ENCODE results near the gene SIK2. TPM values are rescaled to one million over a fixed set of nuclear protein-coding genes. Genes with fewer than 3 reads are reported as not detected.
A peak's percentile ranks its signal among the peaks of the same experiment; 100 is the strongest.

Gene SIK2
- total RNA-seq, 4 donors from 2014 or later = 16.2 to 27.6 (median 20.9) TPM

- TF ChIP-seq CTCF (IDR thresholded peaks at IDR 0.05) (no peak), EP300 (IDR thresholded peaks at IDR 0.05) (no peak), POLR2A (IDR thresholded peaks at IDR 0.05) (no peak), POLR2AphosphoS5 (IDR thresholded peaks at IDR 0.05) (no peak)
- Histone ChIP-seq H3K4me3 (no peak overlapping the region), H3K27ac (no peak overlapping the region), H3K27me3 (no peaks in the 10 kb centered on the region), H3K36me3 (peaks cover 0 to 27% of the 10 kb centered on the region in 2 donors), H3K4me1 (peaks cover 0 to 27% (median 0%) of the 10 kb centered on the region in 3 donors), H3K9me3 (no peaks in the 10 kb centered on the region)
- WGBS, 2 donors (ENCODE audit: low coverage in 1 of 2) = 92 to 100% methylated on average over 3 of the region's 3 CpGs
- ATAC-seq = no peak
Observed at GRCh38 chr11:111698852-111699559, 96.8 kb downstream of the SIK2 start.

GRCh38 chr11:111699579-111700156, 97.4 kb downstream of the SIK2 start:
- peak; percentile 42 for ATAC-seq
- TF ChIP-seq CTCF (IDR thresholded peaks at IDR 0.05) = no peak
- TF ChIP-seq EP300 (IDR thresholded peaks at IDR 0.05) = no peak
- no peak for TF ChIP-seq POLR2A (IDR thresholded peaks at IDR 0.05)
- TF ChIP-seq POLR2AphosphoS5 (IDR thresholded peaks at IDR 0.05) = no peak
- peaks cover 0 to 34% of the 10 kb centered on the region in 2 donors for H3K36me3 ChIP-seq
- no peaks in the 10 kb centered on the region for H3K9me3 ChIP-seq
- H3K4me1 ChIP-seq = peaks cover 0 to 21% (median 0%) of the 10 kb centered on the region in 3 donors
- WGBS, 2 donors (ENCODE audit: low coverage in 1 of 2) = 86 to 91% methylated on average over 1 of the region's 1 CpG
- no peaks in the 10 kb centered on the region for H3K27me3 ChIP-seq
- no peak overlapping the region for H3K4me3 ChIP-seq
- no peak overlapping the region for H3K27ac ChIP-seq

- no peaks in the 10 kb centered on the region for H3K27me3 ChIP-seq
- no peak overlapping the region for H3K27ac ChIP-seq
- H3K4me1 ChIP-seq = peaks cover 0 to 16% (median 0%) of the 10 kb centered on the region in 3 donors
- no peak for ATAC-seq
- no peaks in the 10 kb centered on the region for H3K9me3 ChIP-seq
- TF ChIP-seq CTCF (IDR thresholded peaks at IDR 0.05) (no peak), POLR2A (IDR thresholded peaks at IDR 0.05) (no peak), EP300 (IDR thresholded peaks at IDR 0.05) (no peak), POLR2AphosphoS5 (IDR thresholded peaks at IDR 0.05) (no peak)
- 100% methylated on average over 1 of the region's 1 CpG; no CpG with 5 or more reads in 1 of the 2 donors for WGBS, 2 donors (ENCODE audit: low coverage in 1 of 2)
- peaks cover 0 to 39% of the 10 kb centered on the region in 2 donors for H3K36me3 ChIP-seq
- no peak overlapping the region for H3K4me3 ChIP-seq
Observed at GRCh38 chr11:111700162-111700561, 97.9 kb downstream of the SIK2 start.

- WGBS, 2 donors (ENCODE audit: low coverage in 1 of 2) = 88 to 100% methylated on average over 4 to 5 of the region's 5 CpGs
- no peak overlapping the region for H3K27ac ChIP-seq
- H3K4me3 ChIP-seq = no peak overlapping the region
- ATAC-seq = no peak
- H3K9me3 ChIP-seq = no peaks in the 10 kb centered on the region
- peaks cover 0 to 16% (median 6%) of the 10 kb centered on the region in 3 donors for H3K4me1 ChIP-seq
- TF ChIP-seq POLR2A (IDR thresholded peaks at IDR 0.05) = no peak
- TF ChIP-seq CTCF (IDR thresholded peaks at IDR 0.05) = no peak
- H3K27me3 ChIP-seq = no peaks in the 10 kb centered on the region
- peaks cover 0 to 46% of the 10 kb centered on the region in 2 donors for H3K36me3 ChIP-seq
Observed at GRCh38 chr11:111702623-111703022, 100.4 kb downstream of the SIK2 start.

- WGBS, 2 donors (ENCODE audit: low coverage in 1 of 2) = 80 to 88% methylated on average over 1 of the region's 1 CpG
- ATAC-seq = no peak
- H3K36me3 ChIP-seq = peaks cover 0 to 52% of the 10 kb centered on the region in 2 donors
- peaks cover 0 to 21% (median 6%) of the 10 kb centered on the region in 3 donors for H3K4me1 ChIP-seq
- H3K27me3 ChIP-seq = no peaks in the 10 kb centered on the region
- no peak for TF ChIP-seq CTCF (IDR thresholded peaks at IDR 0.05)
- TF ChIP-seq POLR2AphosphoS5 (IDR thresholded peaks at IDR 0.05) = no peak
- TF ChIP-seq EP300 (IDR thresholded peaks at IDR 0.05) = no peak
- no peak for TF ChIP-seq POLR2A (IDR thresholded peaks at IDR 0.05)
- no peak overlapping the region for H3K4me3 ChIP-seq
- H3K9me3 ChIP-seq = no peaks in the 10 kb centered on the region
- no peak overlapping the region for H3K27ac ChIP-seq
Observed at GRCh38 chr11:111703576-111703975, 101.3 kb downstream of the SIK2 start.
